Prostate gland (tissue), 2 donors: ENCODE data around the gene PYDC1.

Source experiments
- POLR2AphosphoS5 ChIP-seq: sonication (generic); formaldehyde crosslinking; IDR thresholded peaks from one replicate; pipeline ENCODE4 v1.6.1; 2017; ENCODE audit warnings: antibody characterized with exemption
- TF ChIP-seq, protein P1 (sequence below), 4 experiments: fragments of 200-600 bp in 2 of 4; fragments of 450-650 bp in 2 of 4; sonication (generic) in 2 of 4; IDR thresholded peaks; 1 replicate in 3 of 4; 2 replicates in 1 of 4; pipeline ENCODE4 v1.5.1; 2016 to 2019; ENCODE audit warnings: antibody characterized with exemption in 4 of 4, mild to moderate bottlenecking in 2 of 4, moderate library complexity in 2 of 4

DNA sequence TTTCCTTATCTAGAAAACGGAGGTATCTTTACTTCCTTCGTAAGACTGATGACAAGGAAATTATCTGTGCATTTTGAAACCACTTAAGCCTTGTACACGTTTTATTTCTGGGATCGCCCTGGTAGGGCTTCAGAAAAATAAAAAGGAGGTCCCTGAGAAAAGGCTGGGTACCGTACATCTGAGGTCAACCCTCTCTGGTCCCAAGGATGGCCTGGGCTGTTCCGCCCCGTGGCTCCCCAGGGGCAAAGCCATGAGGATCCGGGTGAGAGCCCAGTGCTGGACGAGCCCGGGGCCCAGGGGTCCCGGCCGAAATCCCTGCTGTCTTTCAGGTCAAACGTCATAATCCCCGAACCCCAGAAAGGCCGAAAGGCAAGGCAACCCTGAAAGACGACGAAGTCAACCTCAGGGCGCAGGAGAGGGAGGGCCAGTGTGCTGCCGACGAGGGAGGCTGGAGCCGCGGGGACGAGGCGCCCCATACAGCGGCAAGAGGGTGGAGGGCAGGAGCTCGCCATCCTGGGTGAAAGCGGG, 37.7 kb downstream of the PYDC1 start:
- no peak for TF ChIP-seq POLR2AphosphoS5
- TF ChIP-seq, protein P1, sequence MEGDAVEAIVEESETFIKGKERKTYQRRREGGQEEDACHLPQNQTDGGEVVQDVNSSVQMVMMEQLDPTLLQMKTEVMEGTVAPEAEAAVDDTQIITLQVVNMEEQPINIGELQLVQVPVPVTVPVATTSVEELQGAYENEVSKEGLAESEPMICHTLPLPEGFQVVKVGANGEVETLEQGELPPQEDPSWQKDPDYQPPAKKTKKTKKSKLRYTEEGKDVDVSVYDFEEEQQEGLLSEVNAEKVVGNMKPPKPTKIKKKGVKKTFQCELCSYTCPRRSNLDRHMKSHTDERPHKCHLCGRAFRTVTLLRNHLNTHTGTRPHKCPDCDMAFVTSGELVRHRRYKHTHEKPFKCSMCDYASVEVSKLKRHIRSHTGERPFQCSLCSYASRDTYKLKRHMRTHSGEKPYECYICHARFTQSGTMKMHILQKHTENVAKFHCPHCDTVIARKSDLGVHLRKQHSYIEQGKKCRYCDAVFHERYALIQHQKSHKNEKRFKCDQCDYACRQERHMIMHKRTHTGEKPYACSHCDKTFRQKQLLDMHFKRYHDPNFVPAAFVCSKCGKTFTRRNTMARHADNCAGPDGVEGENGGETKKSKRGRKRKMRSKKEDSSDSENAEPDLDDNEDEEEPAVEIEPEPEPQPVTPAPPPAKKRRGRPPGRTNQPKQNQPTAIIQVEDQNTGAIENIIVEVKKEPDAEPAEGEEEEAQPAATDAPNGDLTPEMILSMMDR (IDR thresholded peaks at IDR 0.05) = no peak
